Keratinocyte (primary cell): ENCODE measurements around the gene IGSF8. TPM values are rescaled to one million over a fixed set of nuclear protein-coding genes. Genes with fewer than 3 reads are reported as not detected.

Experiments
- DNase-seq: peaks from one replicate; pipeline ENCODE4 v3.0.0-alpha.2; 2011; ENCODE audit warnings: low read depth, missing footprints, low spot score
- FAIRE-seq: peaks from 2 replicates; lab custom pipeline; 2011; peaks lifted over from hg19 to GRCh38; lab: Jason Lieb, UNC
- H2AFZ ChIP-seq: 2 replicates; pipeline ENCODE4 v1.6.0; 2012; ENCODE audit warnings: low read length, control low read depth, inconsistent platforms; ENCODE audit not compliant: control insufficient read depth
- H3K27ac ChIP-seq: 2 replicates; pipeline ENCODE4 v1.5.1; 2011; ENCODE audit warnings: low read length; ENCODE audit not compliant: control insufficient read depth, insufficient read depth
- H3K27me3 ChIP-seq: 3 replicates; pipeline ENCODE4 v1.6.0; 2011; ENCODE audit warnings: low read length; ENCODE audit not compliant: control insufficient read depth, insufficient read depth; ENCODE audit errors: extremely low read depth
- H3K36me3 ChIP-seq, 2 experiments: 2 replicates in 1 of 2; 3 replicates in 1 of 2; pipeline ENCODE4 v1.5.1; 2011; ENCODE audit warnings: low read length in 2 of 2, mild to moderate bottlenecking in 1 of 2; ENCODE audit not compliant: control insufficient read depth in 2 of 2, insufficient read depth in 2 of 2; ENCODE audit errors: extremely low read depth in 1 of 2
- H3K4me1 ChIP-seq: 3 replicates; pipeline ENCODE4 v1.5.1; 2011; ENCODE audit warnings: low read length; ENCODE audit not compliant: control insufficient read depth, insufficient read depth; ENCODE audit errors: extremely low read depth
- H3K4me2 ChIP-seq: 3 replicates; pipeline ENCODE4 v1.6.0; 2011; ENCODE audit warnings: low read depth, low read length; ENCODE audit not compliant: control insufficient read depth, insufficient read depth; ENCODE audit errors: extremely low read depth
- H3K4me3 ChIP-seq, 3 experiments: fragments of 200-600 bp in 1 of 3; sonication (generic) in 1 of 3; 2 replicates in 2 of 3; 3 replicates in 1 of 3; pipeline ENCODE4 v1.5.1; 2011 to 2016; ENCODE audit warnings: low read length in 3 of 3, mild to moderate bottlenecking in 3 of 3, control low read depth in 2 of 3, inconsistent platforms in 1 of 3, low read depth in 1 of 3, mixed read lengths in 1 of 3, mixed run types in 1 of 3, moderate library complexity in 1 of 3; ENCODE audit not compliant: control insufficient read depth in 2 of 3, insufficient read depth in 2 of 3; ENCODE audit errors: extremely low read depth in 1 of 3
- H3K79me2 ChIP-seq: 2 replicates; pipeline ENCODE4 v1.6.0; 2012; ENCODE audit warnings: low read length; ENCODE audit not compliant: control insufficient read depth, insufficient read depth
- H3K9ac ChIP-seq: 3 replicates; pipeline ENCODE4 v1.6.0; 2011; ENCODE audit warnings: low read length; ENCODE audit not compliant: control insufficient read depth, insufficient read depth; ENCODE audit errors: extremely low read depth
- H3K9me1 ChIP-seq: 3 replicates; pipeline ENCODE4 v1.6.0; 2011; ENCODE audit warnings: low read length; ENCODE audit not compliant: control insufficient read depth, insufficient read depth; ENCODE audit errors: extremely low read depth
- H3K9me3 ChIP-seq: 2 replicates; pipeline ENCODE4 v1.5.1; 2012; ENCODE audit warnings: low read depth, low read length; ENCODE audit not compliant: control insufficient read depth
- H4K20me1 ChIP-seq: 3 replicates; pipeline ENCODE4 v1.6.0; 2011; ENCODE audit warnings: low read length; ENCODE audit not compliant: control insufficient read depth, insufficient read depth; ENCODE audit errors: extremely low read depth
- CTCF ChIP-seq, 3 experiments: IDR thresholded peaks in 1 of 3; conservative IDR thresholded peaks in 1 of 3; optimal IDR thresholded peaks in 1 of 3; 2 replicates in 2 of 3; 3 replicates in 1 of 3; pipeline versions ENCODE3 to v1.5.1; 2011; ENCODE audit warnings: low read length in 3 of 3, mild to moderate bottlenecking in 3 of 3, moderate library complexity in 2 of 3, control low read depth in 1 of 3, inconsistent platforms in 1 of 3; ENCODE audit not compliant: insufficient read depth in 2 of 3; ENCODE audit errors: extremely low read depth in 1 of 3
- EZH2 ChIP-seq: IDR thresholded peaks from one replicate; pipeline ENCODE4 v1.6.1; 2012; ENCODE audit warnings: inconsistent platforms, mild to moderate bottlenecking, low read length, moderate library complexity
- dilution Hi-C: fragments of 300-500 bp; cut with MboI; formaldehyde crosslinking; loops from one replicate; pipeline ENCODE4 v1.7.0; 2020; ENCODE audit warnings: low sequenced_read_pairs; ENCODE audit not compliant: extremely low pct_ligation_motif_present
- polyA plus RNA-seq, 5 experiments: library from polyadenylated mRNA; depleted of rRNA in 3 of 5; stranded (reverse) in 3 of 5; stranded (forward) in 1 of 5; unstranded in 1 of 5; fragments of >200 nt; gene quantifications; 1 replicate in 1 of 5; 2 replicates in 3 of 5; 3 replicates in 1 of 5; pipeline versions ENCODE4 v1.2.1 to v1.2.3, GENCODE V29; 2011 to 2012; ENCODE audit warnings: missing spikeins in 2 of 5, low read depth in 1 of 5, low replicate concordance in 1 of 5

IGSF8 gene
- polyA plus RNA-seq, 1 donor (not counting 4 experiments of a cell fraction or from before 2014, with no cell fraction given) = 16.5 TPM

GRCh38 chr1:160124705-160125478 is 26.5 kb upstream of the IGSF8 start:
- FAIRE-seq (peak; percentile 84), DNase-seq (peak; percentile 89)
- H3K4me1 ChIP-seq = peaks cover 20% of the 10 kb centered on the region
- no peaks in the 10 kb centered on the region for H3K9me1 ChIP-seq
- peaks cover 4% of the 10 kb centered on the region for H3K27me3 ChIP-seq
- H3K4me2 ChIP-seq = peak overlapping the region; percentile 61
- H3K79me2 ChIP-seq = no peaks in the 10 kb centered on the region
- peak overlapping the region; percentile 32 for H3K27ac ChIP-seq
- H3K9ac ChIP-seq = no peak overlapping the region
- H3K4me3 ChIP-seq = no peak overlapping the region
- no peak for TF ChIP-seq EZH2
- TF ChIP-seq CTCF (optimal IDR thresholded peaks at IDR 0.05 in 1 of 3, IDR thresholded peaks at IDR 0.05 in 1 of 3, conservative IDR thresholded peaks at IDR 0.05 in 1 of 3; ENCODE audit: extremely low read depth in 1 of 3, insufficient read depth in 2 of 3, low read length in 3 of 3) = peak; percentile 17 to 47 (median 21)
- H2AFZ ChIP-seq = no peak overlapping the region
- no peaks in the 10 kb centered on the region for H3K36me3 ChIP-seq
- H3K9me3 ChIP-seq = no peaks in the 10 kb centered on the region
- H4K20me1 ChIP-seq = no peaks in the 10 kb centered on the region
- dilution Hi-C loops = no loop called here

GRCh38 chr1:160123726-160124125 is 25.3 kb upstream of the IGSF8 start:
- H3K9me3 ChIP-seq = no peaks in the 10 kb centered on the region
- H3K27ac ChIP-seq = no peak overlapping the region
- H3K9me1 ChIP-seq = no peaks in the 10 kb centered on the region
- H2AFZ ChIP-seq = no peak overlapping the region
- no peaks in the 10 kb centered on the region for H3K36me3 ChIP-seq
- no peaks in the 10 kb centered on the region for H4K20me1 ChIP-seq
- H3K4me3 ChIP-seq = no peak overlapping the region
- no peak for TF ChIP-seq CTCF (optimal IDR thresholded peaks at IDR 0.05 in 1 of 3, IDR thresholded peaks at IDR 0.05 in 1 of 3, conservative IDR thresholded peaks at IDR 0.05 in 1 of 3; ENCODE audit: extremely low read depth in 1 of 3, insufficient read depth in 2 of 3, low read length in 3 of 3)
- TF ChIP-seq EZH2 = no peak
- peaks cover 20% of the 10 kb centered on the region for H3K4me1 ChIP-seq
- FAIRE-seq (no peak), DNase-seq (no peak)
- no peaks in the 10 kb centered on the region for H3K79me2 ChIP-seq
- dilution Hi-C loops = no loop called here
- H3K27me3 ChIP-seq = no peaks in the 10 kb centered on the region
- no peak overlapping the region for H3K4me2 ChIP-seq
- H3K9ac ChIP-seq = no peak overlapping the region
